OCI-M2 (cell line): ENCODE results near the gene EDEM1.
"Not testable (repeated sequence)": the region's sequence is repeated elsewhere in the genome, so short reads cannot be mapped to it uniquely, and the experiment has no call there.

ENCODE experiments used
- DNase-seq: peaks from one replicate; lab custom pipeline; 2025; ENCODE audit not compliant: unreplicated experiment; lab: John Stamatoyannopoulos, UW

The EDEM1 gene

DNA sequence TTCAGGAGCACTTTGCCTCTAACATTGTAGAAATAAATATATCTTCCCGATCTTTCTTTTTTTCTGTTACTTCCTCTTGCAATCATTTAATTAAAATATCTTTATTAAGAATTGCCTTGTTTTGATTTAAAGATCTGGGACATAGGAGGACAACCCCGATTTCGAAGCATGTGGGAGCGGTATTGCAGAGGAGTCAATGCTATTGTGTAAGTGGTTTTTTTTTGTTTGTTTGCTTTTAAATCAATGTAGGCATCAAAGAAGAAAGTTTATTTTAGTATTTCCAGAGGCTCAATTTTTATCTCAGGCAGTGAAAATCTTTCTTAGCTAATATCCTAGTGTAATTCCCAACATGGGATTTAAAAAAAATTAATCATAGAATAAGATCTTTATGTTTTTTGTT lies 15.5 kb upstream of the EDEM1 start:
- no peak for DNase-seq

DNA sequence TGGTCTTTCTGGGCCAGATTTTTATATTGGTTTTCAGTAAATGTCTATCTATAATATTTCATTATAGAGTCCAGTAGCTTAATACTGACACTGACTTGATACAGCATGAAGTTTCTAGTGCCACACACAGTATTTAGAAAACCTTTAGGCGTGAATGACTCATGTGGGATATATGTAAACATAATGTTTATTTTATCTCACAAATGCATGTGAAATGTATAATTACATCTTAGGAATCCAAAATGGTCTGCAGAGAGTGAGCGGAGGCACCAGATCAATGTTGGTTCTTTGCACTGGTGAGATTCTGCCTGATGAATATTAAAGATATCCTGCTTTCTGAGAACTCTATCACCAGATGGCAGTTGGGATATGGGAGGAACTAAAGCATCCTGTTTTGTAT lies 8.5 kb upstream of the EDEM1 start:
- DNase-seq = not testable (repeated sequence)

DNA sequence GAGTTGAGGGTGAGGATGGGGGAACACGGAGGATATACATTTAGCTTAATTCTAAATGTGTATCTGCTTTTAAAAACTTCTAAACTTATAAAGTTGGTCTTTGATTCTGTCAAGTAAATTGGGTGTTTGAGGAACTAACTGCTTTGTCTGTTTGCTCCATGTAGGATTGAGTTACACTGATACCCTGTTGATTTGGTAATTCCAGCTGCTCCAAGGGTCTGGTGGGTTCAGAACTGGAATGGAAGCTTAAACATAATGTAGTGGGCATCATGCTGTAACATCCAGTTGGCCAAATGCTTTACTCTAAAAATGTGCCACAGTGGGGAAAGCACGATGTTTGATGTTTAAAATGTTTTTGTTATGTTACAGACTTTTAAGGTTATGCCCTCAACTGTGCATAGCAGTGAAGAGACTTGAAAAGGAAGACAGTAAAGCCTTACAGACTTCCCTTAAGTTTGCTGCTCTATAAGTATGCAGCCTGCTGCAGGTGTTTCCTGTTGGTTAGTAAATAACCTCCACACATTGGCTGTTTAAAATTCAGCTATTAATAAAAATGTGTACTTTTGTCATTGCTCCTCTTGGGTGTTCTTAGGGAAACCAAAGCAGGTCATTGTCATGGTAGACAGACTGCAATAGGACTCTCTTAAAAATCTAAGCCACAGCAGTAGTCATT lies 5.9 kb upstream of the EDEM1 start:
- DNase-seq = no peak

DNA sequence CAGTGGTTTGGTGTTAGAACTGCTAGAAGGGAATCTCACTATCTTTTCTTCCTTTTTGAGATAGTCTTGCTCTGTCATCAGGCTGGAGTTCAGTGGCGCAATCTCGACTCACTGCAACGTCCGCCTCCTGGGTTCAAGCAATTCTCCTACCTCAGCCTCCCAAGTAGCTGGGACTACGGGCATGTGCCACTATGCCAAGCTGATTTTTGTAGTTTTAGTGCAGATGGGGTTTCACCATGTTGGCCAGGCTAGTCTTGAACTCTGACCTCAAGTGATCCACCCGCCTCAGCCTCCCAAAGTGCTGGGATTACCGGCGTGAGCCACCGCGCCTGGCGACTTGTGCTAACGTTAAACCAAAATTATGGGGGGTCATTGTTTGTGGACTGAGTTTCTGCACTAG lies 3.8 kb upstream of the EDEM1 start:
- DNase-seq = not testable (repeated sequence)

DNA sequence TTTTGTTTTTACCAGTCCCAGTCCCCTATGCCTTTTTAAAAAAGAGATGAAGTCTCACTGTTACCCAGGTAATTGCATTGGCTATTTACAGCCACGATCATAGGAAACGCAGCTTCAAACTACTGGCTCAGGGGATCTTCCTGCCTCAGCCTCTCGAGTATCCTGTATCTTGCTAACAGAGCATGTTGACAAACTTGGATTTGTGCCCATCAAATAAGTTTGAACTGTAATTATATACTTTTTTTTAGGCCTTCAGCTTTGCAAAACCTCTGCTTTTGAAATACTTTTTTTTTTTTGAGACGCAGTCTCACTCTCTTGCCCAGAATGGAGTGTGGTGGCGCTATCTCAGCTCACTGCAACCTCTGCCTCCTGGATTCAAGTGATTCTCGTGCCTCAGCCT lies 3.0 kb upstream of the EDEM1 start:
- no peak for DNase-seq

DNA sequence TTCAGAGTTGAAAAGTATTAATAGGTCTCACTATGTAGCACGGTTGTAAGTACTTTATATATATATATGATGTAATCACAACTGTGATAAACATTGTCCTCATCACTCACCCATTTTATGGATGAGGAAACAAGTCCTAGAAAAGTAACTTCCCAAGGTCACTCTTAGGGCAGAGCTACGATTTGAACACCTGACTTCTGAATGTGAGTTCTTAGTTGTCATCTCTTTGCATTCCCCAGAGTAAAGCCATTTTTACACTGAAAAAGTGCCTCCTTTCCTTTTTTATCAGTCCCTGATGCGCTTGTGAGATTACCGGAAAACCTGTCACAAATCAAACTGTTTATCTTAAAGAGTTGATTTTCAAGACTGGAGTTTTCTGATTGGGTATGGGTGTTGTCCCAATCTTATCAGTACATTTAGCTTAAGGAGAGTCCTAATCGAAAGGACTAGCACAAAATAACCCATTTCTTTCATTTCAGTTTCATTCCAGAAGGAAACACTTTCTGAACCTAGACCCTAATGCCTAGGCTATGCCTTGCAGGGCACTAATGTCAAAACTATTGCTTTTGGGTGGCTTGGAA lies 2.3 kb upstream of the EDEM1 start:
- DNase-seq = no peak

DNA sequence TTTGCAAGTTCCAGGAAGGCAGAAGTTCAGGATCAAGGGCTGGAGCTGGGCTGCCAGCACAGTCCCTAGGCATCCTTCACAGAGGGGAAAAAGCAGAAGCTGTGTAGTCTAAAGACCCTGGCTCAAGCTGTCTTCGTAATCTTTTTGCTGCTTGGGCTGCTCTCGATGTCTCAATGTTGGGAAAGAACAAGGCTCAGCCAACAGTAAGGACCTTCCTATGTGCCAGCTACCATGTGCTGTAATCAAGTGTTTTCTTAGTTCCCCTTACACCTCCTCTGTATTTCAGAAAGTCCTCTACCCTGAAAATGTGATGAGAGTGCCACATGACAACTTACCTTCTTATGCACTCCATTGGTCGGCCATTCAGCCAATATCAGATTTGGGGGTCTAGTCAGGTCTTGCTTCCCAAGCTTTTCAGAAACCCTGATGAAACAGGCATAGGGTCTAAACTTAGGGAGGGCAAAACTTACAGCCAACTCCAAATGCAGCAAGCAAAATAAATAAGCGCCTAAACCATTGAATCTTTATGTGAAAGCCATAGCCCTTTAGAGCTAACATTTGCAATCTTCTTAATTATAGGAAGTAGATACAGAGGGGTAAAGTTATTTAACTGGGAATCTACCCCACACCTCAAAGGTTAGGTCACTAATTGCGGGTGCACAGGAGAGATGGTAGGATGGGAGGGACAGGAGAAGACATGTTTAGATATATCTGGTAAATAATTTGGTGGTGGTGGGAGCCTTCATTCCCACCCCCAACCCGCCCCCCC lies 1.2 kb upstream of the EDEM1 start:
- DNase-seq = no peak

DNA sequence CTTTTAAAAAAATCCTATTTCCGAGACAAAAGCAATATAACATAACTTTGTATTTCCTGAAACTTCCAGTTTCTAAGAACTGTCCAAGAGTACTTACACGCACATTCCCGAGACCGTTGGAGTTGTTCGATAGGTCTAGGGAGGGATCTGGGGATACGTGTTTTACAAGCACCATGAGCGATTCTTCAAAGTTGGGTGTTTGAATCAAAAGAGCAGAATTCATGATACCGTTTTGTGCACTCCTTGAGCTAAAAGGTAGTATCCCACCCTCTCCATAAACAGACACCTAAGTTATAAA lies 700 bp upstream of the EDEM1 start:
- no peak for DNase-seq

DNA sequence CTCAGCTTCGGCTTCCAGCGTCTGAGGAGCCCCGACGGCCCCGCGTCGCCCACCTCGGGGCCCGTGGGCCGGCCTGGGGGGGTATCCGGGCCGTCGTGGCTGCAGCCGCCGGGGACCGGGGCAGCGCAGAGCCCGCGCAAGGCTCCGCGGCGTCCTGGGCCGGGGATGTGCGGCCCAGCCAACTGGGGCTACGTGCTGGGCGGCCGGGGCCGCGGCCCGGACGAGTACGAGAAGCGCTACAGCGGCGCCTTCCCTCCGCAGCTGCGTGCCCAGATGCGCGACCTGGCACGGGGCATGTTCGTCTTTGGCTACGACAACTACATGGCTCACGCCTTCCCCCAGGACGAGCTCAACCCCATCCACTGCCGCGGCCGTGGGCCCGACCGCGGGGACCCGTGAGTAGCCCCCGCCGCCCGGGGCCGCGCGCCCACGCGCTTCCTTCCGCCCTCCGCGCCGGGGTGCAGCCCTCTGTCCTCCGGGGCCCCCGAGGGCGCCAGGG lies 462 bp downstream of the EDEM1 start:
- DNase-seq = no peak

DNA sequence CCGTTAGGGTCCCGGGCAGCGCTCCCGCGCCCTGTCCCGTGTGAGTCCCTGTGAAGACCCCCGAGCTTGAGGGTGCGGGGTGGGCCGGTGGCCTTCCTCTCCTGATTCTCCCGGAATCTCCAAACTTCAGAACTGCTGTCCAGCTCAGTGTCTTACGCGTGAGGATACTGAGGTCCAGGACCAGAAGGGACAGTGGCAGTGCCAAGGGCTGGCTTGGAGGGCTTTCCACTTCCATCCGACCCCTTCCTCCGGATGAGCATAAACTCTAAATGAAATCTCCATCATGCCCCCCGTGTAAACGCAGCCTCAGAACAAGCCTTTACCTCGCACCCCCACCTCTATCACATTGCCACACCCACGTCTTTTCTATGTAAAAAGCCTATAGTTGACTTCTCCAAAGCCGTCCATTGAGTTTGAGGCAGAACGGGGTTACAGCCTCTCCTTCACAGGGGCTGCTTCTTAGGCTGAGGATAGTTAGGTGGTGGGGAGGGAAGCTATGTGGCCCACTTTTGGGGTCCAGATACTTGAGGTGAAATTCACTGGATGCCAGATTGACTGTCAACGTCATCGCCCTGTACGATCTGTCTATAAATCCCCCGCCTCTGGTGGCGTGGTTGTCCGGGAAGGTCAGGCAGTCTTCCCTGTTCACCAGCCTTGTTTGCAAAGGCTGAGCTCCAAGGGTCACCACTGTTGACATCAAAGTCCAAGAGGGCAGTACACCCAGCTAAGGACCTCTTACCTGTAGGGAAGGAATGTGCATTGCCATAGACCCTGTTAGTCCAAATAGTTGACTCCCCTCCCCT lies 1.1 kb downstream of the EDEM1 start:
- DNase-seq = no peak

DNA sequence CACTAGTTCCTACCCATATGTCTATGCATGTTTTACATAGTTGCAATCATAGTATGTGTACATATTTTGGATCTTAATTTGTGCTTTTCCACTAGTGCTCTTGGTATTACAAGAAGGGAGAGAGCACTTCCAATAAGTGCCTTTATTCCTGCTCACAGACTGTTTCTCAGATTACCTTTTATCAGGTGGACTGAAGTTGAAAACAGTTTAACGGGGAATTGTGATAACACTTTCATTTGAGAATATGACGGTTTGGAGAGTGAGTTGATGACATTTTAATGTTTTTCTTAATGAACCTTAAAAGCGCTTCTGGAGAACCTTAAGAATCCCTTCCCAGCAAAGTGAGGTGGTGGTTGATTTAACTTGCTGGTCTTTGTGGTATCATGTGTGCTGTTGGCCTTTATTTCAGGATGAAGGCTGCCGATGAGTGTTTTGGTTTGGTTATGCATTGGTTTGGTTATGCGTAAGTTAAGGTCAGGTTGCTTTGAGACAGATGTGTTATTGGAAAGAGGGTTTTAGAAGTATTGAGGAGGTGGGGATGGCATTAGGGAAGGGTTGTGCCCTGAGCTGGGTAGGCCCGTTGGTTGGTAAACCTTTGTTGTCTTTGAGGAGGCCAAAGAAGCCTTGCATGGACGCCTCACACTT lies 2.8 kb downstream of the EDEM1 start:
- DNase-seq = no peak

DNA sequence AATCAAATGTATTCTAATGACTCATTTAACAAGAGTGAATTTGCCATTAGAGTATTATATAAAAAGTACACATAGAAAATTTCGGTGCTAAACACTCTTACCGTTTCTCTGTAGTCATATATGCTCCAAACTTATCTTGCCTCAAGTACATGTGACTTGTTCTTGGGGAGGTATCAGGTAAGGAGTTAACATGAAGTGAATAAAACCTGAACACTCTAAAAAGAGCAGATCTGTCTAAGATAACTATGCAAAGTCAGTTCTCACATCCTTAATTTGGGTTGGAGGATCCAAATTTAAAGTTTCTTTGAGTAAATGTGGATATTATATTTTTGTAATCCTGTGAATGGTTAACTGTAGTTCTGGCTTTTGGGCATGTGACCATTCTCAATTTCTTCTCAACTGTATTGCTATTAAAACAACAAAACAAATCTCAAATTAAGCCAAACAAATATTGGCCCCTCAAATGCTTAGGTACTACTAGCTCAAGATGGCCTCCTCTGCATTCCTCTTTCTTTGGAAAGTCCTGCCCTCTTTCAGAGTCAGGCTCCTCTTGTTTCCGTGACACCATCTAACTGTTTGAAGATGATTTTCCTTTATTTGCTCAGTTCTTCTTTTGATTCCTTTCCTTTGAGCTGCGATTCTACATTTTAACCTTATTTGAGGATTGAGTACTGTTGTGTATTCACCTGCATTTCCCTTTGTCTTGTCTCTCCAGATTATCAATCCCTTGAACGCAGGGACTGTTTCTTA lies 4.2 kb downstream of the EDEM1 start:
- DNase-seq = no peak

DNA sequence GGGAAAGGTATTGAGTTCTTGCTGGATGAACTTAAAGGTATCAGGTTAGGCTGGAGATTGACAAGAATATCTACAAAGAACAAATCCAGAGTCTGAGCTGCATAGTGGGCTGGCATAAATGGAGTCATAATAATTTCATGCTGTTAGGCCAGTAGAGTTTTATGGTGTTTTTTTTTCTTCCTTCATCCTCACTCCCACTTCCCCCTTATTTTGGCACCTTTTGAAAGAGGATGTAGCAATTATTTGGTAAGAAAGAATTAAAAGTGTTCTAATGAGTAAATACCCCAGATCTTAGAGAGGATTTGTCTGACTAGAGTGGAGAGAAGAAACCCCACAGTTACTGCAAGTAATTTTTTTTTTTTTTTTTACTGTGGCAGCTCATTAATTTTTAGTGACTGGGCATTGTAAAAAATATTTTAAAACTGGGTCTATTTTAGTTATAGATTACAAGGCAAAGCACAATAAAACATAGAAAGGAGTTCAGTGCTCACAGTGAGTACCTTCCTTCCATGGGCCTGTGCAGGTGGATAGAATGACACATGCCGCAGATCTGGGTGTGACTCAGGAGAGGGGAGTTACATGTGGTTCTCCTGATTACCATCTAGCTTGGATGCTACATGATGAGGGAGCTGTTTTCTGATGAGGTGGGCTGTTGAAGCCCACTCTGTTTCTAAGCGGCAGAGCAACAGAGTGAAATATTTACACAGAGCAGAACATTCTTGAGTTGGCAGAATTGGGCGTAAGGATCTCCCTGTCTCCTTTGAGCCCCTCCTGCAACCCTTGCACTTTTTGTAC lies 5.3 kb downstream of the EDEM1 start:
- DNase-seq = no peak

DNA sequence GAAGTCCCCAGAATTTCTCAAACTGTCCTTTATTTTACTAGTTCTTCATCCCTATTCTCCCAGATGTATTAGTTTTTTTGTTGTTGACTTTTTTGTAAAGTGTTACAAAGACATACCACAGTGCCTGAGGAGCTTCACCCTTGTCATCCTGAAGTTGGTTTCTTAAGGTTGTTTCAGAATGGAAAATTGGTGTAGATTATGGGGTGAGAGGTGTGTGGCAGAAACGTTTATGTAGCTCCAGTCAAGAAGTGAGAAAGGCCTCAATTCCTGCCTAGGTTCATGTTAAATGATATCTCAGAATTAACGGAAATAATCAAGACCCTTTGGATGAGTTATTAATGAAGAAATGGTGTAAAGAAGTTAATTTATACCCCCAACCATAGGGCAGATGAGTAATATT lies 6.8 kb downstream of the EDEM1 start:
- no peak for DNase-seq

DNA sequence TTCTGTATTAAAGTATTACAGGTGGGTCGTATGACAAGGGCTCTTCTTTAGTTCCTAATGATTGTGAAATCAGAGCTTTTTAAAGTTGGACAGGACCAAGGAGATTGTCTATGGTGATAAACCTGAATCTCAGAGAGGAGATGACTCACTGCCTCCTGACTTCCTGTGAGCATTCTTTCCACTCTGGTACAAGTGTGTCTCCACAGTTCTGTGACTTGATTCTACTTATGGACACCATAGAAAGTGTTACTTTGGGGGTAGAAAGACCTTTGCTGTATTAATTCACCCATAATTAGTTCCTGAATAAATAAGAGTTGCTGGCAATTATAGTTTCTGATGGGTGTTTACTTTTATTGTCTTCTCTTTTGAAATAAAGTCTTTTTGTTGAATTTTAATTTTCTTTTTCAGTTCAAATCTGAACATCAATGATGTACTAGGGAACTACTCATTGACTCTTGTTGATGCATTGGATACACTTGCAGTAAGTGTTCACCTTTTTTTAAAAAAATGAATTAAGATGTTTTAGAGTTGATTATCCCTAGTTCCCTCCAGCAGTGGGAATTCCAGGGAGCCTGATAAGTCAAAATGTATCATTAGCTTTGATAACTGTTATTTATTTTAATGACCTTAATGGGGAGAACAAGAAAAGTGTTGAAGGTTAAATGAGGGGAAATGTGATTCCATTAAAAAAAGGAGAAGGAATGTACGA lies 7.4 kb downstream of the EDEM1 start:
- DNase-seq = no peak

DNA sequence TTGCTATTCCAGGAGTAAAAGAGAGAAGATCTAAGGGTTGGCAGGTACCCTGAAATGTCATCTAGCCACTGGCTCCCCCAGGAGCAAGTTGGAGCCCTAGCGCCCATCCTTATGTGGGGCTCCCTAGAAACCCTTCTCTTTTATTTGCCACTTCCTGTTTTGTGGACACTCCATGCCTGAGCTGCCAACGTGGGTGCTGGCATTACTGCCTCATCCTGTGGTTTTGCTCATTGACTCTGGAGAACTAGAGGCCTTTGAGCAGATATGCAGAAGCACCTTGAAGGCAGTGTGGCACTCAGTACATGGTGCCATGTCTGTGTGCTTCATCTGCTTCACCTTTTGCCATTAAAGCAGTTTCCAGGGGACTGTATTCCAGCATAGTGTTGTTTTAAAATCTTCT lies 8.1 kb downstream of the EDEM1 start:
- no peak for DNase-seq

DNA sequence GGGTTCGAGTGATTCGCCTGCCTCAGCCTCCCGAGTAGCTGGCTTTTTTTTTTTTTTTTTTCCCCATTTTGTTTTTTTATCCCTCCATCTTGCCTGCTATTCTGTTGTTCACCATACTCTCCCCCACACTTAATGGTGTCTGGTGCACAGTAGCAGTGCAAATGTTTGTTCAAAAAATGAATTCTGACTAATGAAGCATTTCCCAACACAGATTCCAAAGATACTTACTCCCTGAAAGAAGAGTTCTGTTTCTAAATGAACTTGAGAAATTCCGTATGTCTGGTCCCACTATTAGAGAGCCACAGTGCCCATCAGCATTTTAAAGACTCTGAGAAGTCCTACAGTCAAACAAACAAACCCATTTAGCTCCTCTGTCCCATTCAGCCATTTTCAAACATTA lies 9.5 kb downstream of the EDEM1 start:
- DNase-seq = no peak

DNA sequence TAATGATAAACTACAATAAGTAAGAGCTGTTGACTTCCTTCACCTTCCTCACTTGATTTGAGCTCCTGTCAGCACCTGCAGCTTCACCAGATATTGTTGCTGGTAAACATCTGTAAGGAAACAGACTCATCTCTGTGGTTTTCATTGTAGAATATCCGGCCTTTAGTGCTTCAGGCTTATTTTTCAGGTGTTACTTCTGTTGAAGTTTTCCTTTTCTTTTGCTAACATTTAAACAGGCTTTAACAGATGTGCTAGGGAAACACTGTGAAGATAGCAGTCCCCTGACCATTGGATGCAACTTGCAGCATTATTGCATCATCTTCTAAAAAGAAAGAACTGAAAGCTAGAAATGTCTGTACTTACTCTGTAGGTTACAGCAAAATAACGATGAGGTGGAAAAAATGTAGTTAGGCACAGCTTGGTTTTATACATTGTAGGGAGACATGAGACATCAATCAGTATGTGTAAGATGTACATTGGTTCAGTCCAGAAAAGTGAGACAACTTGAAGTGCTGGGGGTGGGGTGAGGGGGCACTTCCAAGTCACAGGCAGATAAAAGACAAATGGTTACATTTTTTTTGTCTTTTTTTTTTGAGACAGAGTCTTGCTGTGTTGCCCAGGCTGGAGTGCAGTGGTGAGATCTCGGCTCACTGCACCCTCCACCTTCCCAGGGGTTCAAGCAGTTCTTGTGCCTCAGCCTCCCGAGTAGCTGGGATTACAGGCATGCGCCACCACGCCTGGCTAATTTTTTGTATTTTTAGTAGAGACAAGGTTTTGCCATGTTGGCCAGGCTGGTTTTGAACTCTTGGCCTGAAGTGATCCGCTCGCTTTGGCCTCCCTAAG lies 10.2 kb downstream of the EDEM1 start:
- DNase-seq = no peak
